Tibial nerve (tissue), 4 donors: Measurements from ENCODE around the gene TNFRSF13B.

Source experiments
- CTCF ChIP-seq, 5 experiments: fragments of 200-600 bp in 3 of 5; fragments of 450-650 bp in 2 of 5; sonication (generic) in 3 of 5; IDR thresholded peaks; one replicate each; pipeline ENCODE4 v1.5.1; 2016 to 2019; ENCODE audit warnings: antibody characterized with exemption in 5 of 5, mild to moderate bottlenecking in 3 of 5, moderate library complexity in 2 of 5
- EP300 ChIP-seq, 2 donors: sonication (generic); formaldehyde crosslinking; IDR thresholded peaks; one replicate each; pipeline ENCODE4 v1.6.1; 2017; ENCODE audit warnings: antibody characterized with exemption in 2 of 2, mild to moderate bottlenecking in 1 of 2
- POLR2A ChIP-seq, 2 donors: fragments of 450-650 bp; IDR thresholded peaks; one replicate each; pipeline ENCODE4 v1.6.1; 2017; ENCODE audit warnings: antibody characterized with exemption in 2 of 2, mild to moderate bottlenecking in 2 of 2, moderate library complexity in 2 of 2

DNA sequence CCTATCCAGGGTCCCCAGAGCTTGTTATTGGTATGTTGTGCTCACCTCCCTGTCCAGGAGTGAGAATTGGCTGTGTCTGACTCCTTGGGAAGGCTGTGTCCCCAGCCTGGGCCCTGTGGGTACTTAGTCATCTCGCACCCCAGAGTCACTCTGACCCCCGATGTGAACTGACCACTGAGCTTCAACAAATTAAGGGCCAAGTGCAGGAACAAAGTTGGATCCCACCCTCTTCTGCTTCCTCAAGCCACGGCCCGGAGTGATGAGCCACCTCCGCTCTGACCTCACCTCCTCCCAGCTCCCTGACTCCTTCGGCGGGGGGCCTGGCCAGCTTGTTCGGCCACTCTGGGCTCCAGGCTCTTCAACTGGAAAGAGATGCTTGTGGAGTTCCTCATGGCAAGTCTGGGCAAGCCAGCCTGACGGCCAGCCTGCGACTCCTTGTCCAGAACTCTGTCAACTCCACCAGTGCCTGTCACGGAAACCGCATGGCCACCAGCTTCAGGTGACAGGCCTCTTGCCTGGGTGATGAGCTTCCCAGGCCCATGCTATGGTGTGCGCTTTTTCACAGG, 48.1 kb upstream of the TNFRSF13B start:
- TF ChIP-seq CTCF (IDR thresholded peaks at IDR 0.05) (no peak), POLR2A (IDR thresholded peaks at IDR 0.05) (no peak), EP300 (IDR thresholded peaks at IDR 0.05) (no peak)
